ENCODE measurements around the gene TNS1. TPM values are rescaled to one million over a fixed set of nuclear protein-coding genes. Genes with fewer than 3 reads are reported as not detected.

TNS1 gene
- total RNA-seq, 1 donor from 2014 or later = 54.5 TPM

GRCh38 chr2:217868265-217868892 lies 134.4 kb downstream of the TNS1 start:
- no peak for TF ChIP-seq CTCF (IDR thresholded peaks at IDR 0.05; ENCODE audit: insufficient read depth, low read length, poor library complexity, severe bottlenecking)
- H3K36me3 ChIP-seq (ENCODE audit: control insufficient read depth, insufficient read depth, low read length) = peaks cover 2% of the 10 kb centered on the region

DNA sequence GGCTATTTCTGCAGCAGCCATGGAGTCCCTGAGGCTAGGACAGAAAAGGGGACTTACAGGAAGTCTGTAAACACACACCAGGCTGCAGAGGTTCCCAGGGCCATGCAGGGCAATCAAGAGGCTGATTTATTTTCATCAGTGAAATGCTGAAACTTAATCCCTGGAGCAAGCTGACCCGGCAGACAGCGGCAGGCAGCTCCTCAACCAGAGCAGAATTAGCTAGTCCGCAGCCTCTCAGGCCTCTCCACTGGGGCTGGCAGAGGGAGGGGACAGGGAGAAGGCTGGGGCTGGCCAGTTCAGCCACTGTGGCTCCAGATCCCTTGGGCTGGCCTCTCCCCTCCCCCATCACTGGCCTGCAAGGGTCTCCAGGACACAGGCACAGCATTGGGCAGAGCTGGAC lies 136.3 kb downstream of the TNS1 start:
- Histone ChIP-seq H3K27me3 (ENCODE audit: control insufficient read depth, insufficient read depth, low read length) (no peaks in the 10 kb centered on the region), H3K36me3 (ENCODE audit: control insufficient read depth, insufficient read depth, low read length) (peaks cover 2% of the 10 kb centered on the region), H3K4me3 (ENCODE audit: low read depth, low read length) (no peak overlapping the region)
- no peak for TF ChIP-seq CTCF (IDR thresholded peaks at IDR 0.05; ENCODE audit: insufficient read depth, low read length, poor library complexity, severe bottlenecking)
- no peak for DNase-seq (ENCODE audit: low read depth)

More at GRCh38 chr2:217868265-217868892, 134.4 kb downstream of the TNS1 start:
- H3K4me3 ChIP-seq (ENCODE audit: low read depth, low read length) = no peak overlapping the region
- no peak for DNase-seq (ENCODE audit: low read depth)
- no peaks in the 10 kb centered on the region for H3K27me3 ChIP-seq (ENCODE audit: control insufficient read depth, insufficient read depth, low read length)

DNA sequence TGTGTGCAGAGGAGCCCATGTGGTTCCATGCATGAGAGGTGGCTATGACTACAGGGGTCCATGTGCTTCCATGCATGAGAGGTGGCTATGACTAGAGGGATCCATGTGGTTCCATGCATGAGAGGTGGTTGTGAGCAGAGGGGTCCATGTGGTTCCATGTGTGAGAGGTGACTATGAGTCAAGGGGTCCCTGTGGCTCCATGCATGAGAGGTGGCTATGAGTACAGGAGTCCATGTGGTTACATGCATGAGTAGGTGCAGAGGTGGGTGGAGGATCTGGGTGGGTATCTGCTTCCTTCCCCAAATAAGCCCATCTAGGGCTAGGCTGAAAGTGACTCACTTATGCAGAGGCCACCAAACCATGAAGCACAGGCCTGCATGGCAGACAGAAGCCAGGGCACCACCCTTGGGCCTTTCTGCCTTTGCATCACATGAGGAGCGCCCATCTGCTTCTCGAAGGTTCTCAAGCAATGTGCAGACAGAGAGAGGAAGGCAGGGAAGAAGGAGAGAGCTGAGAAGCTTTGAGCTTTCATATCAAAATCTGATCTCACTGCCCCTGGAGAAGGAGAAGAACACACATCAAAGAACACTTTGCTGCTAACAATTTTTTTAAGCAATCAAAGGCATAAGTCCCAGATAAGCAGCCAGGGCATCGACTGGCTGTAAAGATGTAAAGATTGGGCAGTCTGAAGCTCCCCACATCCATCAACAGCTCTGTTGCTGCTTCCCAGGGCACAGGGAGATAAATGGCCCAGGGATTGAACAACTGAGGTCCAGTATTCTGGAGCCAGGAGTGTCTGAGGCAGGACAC lies 137.6 kb downstream of the TNS1 start:
- no peaks in the 10 kb centered on the region for H3K27me3 ChIP-seq (ENCODE audit: control insufficient read depth, insufficient read depth, low read length)
- H3K4me3 ChIP-seq (ENCODE audit: low read depth, low read length) = no peak overlapping the region
- H3K36me3 ChIP-seq (ENCODE audit: control insufficient read depth, insufficient read depth, low read length) = peaks cover 2% of the 10 kb centered on the region
- DNase-seq (ENCODE audit: low read depth) = peak; percentile 19
- no peak for TF ChIP-seq CTCF (IDR thresholded peaks at IDR 0.05; ENCODE audit: insufficient read depth, low read length, poor library complexity, severe bottlenecking)

- DNase-seq (ENCODE audit: low read depth) = no peak
- peaks cover 2% of the 10 kb centered on the region for H3K36me3 ChIP-seq (ENCODE audit: control insufficient read depth, insufficient read depth, low read length)
- H3K4me3 ChIP-seq (ENCODE audit: low read depth, low read length) = no peak overlapping the region
- TF ChIP-seq CTCF (IDR thresholded peaks at IDR 0.05; ENCODE audit: insufficient read depth, low read length, poor library complexity, severe bottlenecking) = no peak
- no peaks in the 10 kb centered on the region for H3K27me3 ChIP-seq (ENCODE audit: control insufficient read depth, insufficient read depth, low read length)
Measured at GRCh38 chr2:217863883-217864282, 138.9 kb downstream of the TNS1 start.

DNA sequence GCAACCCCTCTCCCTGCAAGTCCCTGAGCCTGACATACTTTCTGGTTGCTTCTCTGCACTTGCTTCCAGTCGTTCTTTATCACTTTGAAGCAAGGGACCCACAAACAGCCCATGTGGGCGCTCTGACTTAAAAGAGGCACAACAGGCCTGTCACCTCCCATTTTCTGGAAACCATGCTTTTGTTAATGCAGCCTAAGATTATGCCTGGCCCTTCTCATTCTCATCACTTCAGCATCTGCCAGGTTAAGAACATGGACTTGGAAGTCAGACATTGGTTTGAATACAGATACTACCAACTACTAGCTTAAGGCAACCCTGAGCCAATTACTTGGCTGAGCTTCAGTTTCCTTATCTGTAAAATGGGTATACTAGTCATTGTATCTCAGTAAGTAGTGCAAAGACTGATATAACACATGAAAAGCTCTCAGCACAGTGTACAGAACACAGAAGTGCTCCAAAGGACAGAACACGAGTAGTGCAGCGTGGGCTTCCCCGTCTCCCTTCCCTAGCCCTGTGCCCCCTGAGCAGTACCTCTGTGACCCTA lies 141.4 kb downstream of the TNS1 start:
- no peak for TF ChIP-seq CTCF (IDR thresholded peaks at IDR 0.05; ENCODE audit: insufficient read depth, low read length, poor library complexity, severe bottlenecking)
- no peak for DNase-seq (ENCODE audit: low read depth)
- Histone ChIP-seq H3K4me3 (ENCODE audit: low read depth, low read length) (no peak overlapping the region), H3K36me3 (ENCODE audit: control insufficient read depth, insufficient read depth, low read length) (peaks cover under 1% of the 10 kb centered on the region), H3K27me3 (ENCODE audit: control insufficient read depth, insufficient read depth, low read length) (no peaks in the 10 kb centered on the region)

Data from kidney epithelial cell (primary cell).